SK-N-SH treated with all-trans-retinoic acid at 6 μM for 48 hours (cell line): Measurements from ENCODE around the gene EBLN2.

Experiments
- BACH2 ChIP-seq: fragments of 250-450 bp; sonication (Bioruptor Pico); IDR thresholded peaks from 2 replicates; pipeline ENCODE4 v1.9.0; 2021; ENCODE audit warnings: mild to moderate bottlenecking, borderline replicate concordance
- ISL1 ChIP-seq: fragments of 250-450 bp; sonication (Bioruptor Pico); IDR thresholded peaks from 2 replicates; pipeline ENCODE4 v2.1.2; 2022; ENCODE audit warnings: mild to moderate bottlenecking, moderate library complexity
- RARB ChIP-seq: fragments of 250-450 bp; sonication (Bioruptor Pico); IDR thresholded peaks from 2 replicates; pipeline ENCODE4 v1.8.0; 2021; ENCODE audit warnings: mild to moderate bottlenecking, moderate library complexity
- SNAI2 ChIP-seq: fragments of 250-450 bp; sonication (Bioruptor Pico); IDR thresholded peaks from 2 replicates; pipeline ENCODE4 v1.5.0; 2020; ENCODE audit warnings: mild to moderate bottlenecking, moderate library complexity
- TOX ChIP-seq: fragments of 250-450 bp; sonication (Bioruptor Pico); IDR thresholded peaks from 2 replicates; pipeline ENCODE4 v1.8.0; 2021; ENCODE audit warnings: mild to moderate bottlenecking, moderate library complexity, borderline replicate concordance
- ZNF8 ChIP-seq: fragments of 450-650 bp; formaldehyde crosslinking; IDR thresholded peaks from 2 replicates; pipeline ENCODE4 v1.5.0; 2020; ENCODE audit warnings: mild to moderate bottlenecking, moderate library complexity
- TF ChIP-seq, protein P1 (sequence below): fragments of 250-450 bp; sonication (Bioruptor Pico); IDR thresholded peaks from 2 replicates; pipeline ENCODE4 v1.5.1; 2021; ENCODE audit warnings: mild to moderate bottlenecking, moderate library complexity
- TF ChIP-seq, protein P2 (sequence below): fragments of 250-450 bp; sonication (Bioruptor Pico); IDR thresholded peaks from 2 replicates; pipeline ENCODE4 v1.8.0; 2020; ENCODE audit warnings: mild to moderate bottlenecking, moderate library complexity, borderline replicate concordance

DNA sequence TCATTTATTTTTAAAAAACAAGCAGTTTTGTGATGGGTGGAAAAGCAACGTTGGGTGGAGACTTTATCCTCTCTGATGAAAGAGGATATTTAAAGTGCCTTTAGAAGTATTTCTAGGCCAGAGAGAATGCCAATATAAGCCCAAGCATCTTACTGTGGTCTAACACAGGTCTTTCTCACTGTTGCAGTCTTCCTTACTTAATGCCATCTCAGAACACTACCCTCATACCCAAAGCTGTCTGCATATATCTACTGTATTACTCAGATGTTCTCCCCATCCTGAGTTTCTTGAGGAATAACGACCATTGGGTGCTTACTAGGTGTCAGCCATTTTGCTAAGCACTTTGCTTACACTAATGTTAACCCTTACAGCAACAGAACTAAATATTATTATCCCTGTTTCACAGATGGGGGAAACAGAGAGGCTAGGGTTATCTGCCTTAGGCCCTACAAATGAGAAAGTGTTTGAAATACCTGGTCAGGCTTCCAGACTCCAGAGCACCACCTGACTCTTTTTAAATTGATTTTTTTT lies 29.8 kb upstream of the EBLN2 start:
- TF ChIP-seq ISL1 (CRISPR knock-in tag) (no peak), SNAI2 (CRISPR knock-in tag) (no peak), TOX (CRISPR knock-in tag) (no peak), ZNF8 (CRISPR knock-in tag) (no peak), RARB (no peak), BACH2 (CRISPR knock-in tag) (no peak)
- TF ChIP-seq, protein P1, sequence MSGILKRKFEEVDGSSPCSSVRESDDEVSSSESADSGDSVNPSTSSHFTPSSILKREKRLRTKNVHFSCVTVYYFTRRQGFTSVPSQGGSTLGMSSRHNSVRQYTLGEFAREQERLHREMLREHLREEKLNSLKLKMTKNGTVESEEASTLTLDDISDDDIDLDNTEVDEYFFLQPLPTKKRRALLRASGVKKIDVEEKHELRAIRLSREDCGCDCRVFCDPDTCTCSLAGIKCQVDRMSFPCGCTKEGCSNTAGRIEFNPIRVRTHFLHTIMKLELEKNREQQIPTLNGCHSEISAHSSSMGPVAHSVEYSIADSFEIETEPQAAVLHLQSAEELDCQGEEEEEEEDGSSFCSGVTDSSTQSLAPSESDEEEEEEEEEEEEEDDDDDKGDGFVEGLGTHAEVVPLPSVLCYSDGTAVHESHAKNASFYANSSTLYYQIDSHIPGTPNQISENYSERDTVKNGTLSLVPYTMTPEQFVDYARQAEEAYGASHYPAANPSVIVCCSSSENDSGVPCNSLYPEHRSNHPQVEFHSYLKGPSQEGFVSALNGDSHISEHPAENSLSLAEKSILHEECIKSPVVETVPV, result no peak
- TF ChIP-seq, protein P2, sequence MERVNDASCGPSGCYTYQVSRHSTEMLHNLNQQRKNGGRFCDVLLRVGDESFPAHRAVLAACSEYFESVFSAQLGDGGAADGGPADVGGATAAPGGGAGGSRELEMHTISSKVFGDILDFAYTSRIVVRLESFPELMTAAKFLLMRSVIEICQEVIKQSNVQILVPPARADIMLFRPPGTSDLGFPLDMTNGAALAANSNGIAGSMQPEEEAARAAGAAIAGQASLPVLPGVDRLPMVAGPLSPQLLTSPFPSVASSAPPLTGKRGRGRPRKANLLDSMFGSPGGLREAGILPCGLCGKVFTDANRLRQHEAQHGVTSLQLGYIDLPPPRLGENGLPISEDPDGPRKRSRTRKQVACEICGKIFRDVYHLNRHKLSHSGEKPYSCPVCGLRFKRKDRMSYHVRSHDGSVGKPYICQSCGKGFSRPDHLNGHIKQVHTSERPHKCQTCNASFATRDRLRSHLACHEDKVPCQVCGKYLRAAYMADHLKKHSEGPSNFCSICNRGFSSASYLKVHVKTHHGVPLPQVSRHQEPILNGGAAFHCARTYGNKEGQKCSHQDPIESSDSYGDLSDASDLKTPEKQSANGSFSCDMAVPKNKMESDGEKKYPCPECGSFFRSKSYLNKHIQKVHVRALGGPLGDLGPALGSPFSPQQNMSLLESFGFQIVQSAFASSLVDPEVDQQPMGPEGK (CRISPR knock-in tag), result no peak
